Loucy (cell line): ENCODE data around the gene SKOR1.

Experiments used
- CTCF ChIP-seq: fragments of 200-600 bp; sonication (generic); conservative IDR thresholded peaks from 2 replicates; pipeline ENCODE4 v1.5.1; 2014; ENCODE audit warnings: mild to moderate bottlenecking, antibody characterized with exemption, low read length
- EZH2phosphoT487 ChIP-seq: fragments of 200-600 bp; IDR thresholded peaks from 2 replicates; pipeline ENCODE4 v1.6.1; 2018; ENCODE audit warnings: antibody characterized with exemption, mild to moderate bottlenecking, moderate library complexity, borderline replicate concordance

GRCh38 chr15:67869701-67870100 lies 44.4 kb downstream of the SKOR1 start:
- TF ChIP-seq CTCF (no peak), EZH2phosphoT487 (no peak)
